A673 (cell line): ENCODE results near the gene TSPAN15. TPM values are rescaled to one million over a fixed set of nuclear protein-coding genes. Genes with fewer than 3 reads are reported as not detected.

Experiments
- BruUV-seq: library from RNA; stranded (reverse); fragments of 400-500 nt; replicated peaks from 2 replicates; lab custom pipeline; 2021; lab: Mats Ljungman, UMichigan
- CTCF ChIA-PET: fragments of 300-600 bp; sonication (Branson Sonifier 250); formaldehyde crosslinking; loops from one replicate; lab custom pipeline; 2022; ENCODE audit warnings: antibody characterized with exemption; lab: Charles Lee
- POLR2A ChIA-PET: fragments of 300-600 bp; sonication (Branson Sonifier 250); formaldehyde crosslinking; loops from one replicate; lab custom pipeline; 2022; ENCODE audit warnings: antibody characterized with exemption; ENCODE audit not compliant: low non-redundant PET; lab: Charles Lee
- DNase-seq: peaks from one replicate; pipeline ENCODE4 v3.0.0-alpha.2; 2015; ENCODE audit warnings: low spot score
- H3K27ac ChIP-seq: fragments of 200-600 bp; sonication (generic); 2 replicates; pipeline ENCODE4 v1.5.1; 2016; ENCODE audit warnings: mixed run types, low read depth, mild to moderate bottlenecking, mixed read lengths, antibody characterized with exemption, low read length; ENCODE audit not compliant: poor library complexity, severe bottlenecking
- H3K27me3 ChIP-seq: fragments of 200-600 bp; sonication (generic); replicated peaks from 2 replicates; pipeline ENCODE4 v1.6.1; 2017; ENCODE audit warnings: mixed run types, low read depth, mild to moderate bottlenecking, mixed read lengths, antibody characterized with exemption, low read length; ENCODE audit not compliant: insufficient read depth, poor library complexity
- H3K36me3 ChIP-seq: fragments of 200-600 bp; sonication (generic); 2 replicates; pipeline ENCODE4 v1.6.1; 2016; ENCODE audit warnings: mixed run types, mild to moderate bottlenecking, mixed read lengths, antibody characterized with exemption, low read length; ENCODE audit not compliant: insufficient read depth, poor library complexity, severe bottlenecking
- H3K4me1 ChIP-seq: fragments of 200-600 bp; sonication (generic); 2 replicates; pipeline ENCODE4 v1.6.1; 2017; ENCODE audit warnings: mixed run types, mild to moderate bottlenecking, mixed read lengths, antibody characterized with exemption, low read length; ENCODE audit not compliant: insufficient read depth, poor library complexity, severe bottlenecking
- H3K4me3 ChIP-seq: fragments of 200-600 bp; sonication (generic); 2 replicates; pipeline ENCODE4 v1.5.1; 2016; ENCODE audit warnings: low read depth, mixed run types, mild to moderate bottlenecking, mixed read lengths, low read length; ENCODE audit not compliant: poor library complexity, severe bottlenecking
- H3K9me3 ChIP-seq: fragments of 200-600 bp; sonication (generic); 2 replicates; pipeline ENCODE4 v1.6.1; 2016; ENCODE audit warnings: mixed run types, low read depth, mild to moderate bottlenecking, mixed read lengths, antibody characterized with exemption, low read length; ENCODE audit not compliant: poor library complexity, severe bottlenecking
- EZH2 ChIP-seq: fragments of 200-600 bp; sonication (generic); IDR thresholded peaks from 2 replicates; pipeline ENCODE4 v1.6.1; 2017; ENCODE audit warnings: borderline replicate concordance, low read depth, mild to moderate bottlenecking, mixed read lengths, antibody characterized with exemption, low read length; ENCODE audit not compliant: poor library complexity, severe bottlenecking
- intact Hi-C: fragments of 100-400 bp; cut with micrococcal nuclease; formaldehyde crosslinking; loops from one replicate; pipeline ENCODE4 v1.10.0; 2022; ENCODE audit not compliant: unreplicated experiment
- total RNA-seq: library from RNA; stranded (reverse); gene quantifications from 2 replicates; pipeline ENCODE4 v1.2.3, GENCODE V29; 2021
- TF ChIP-seq, protein P1 (sequence below): fragments of 300-800, 200-600 bp; sonication (generic); conservative IDR thresholded peaks from 2 replicates; pipeline ENCODE4 v1.5.1; 2017; ENCODE audit warnings: low read depth, mild to moderate bottlenecking, antibody characterized with exemption, low read length, moderate library complexity, mixed read lengths

Gene TSPAN15
- total RNA-seq, 1 experiment from 2014 or later = 2.1 TPM

DNA sequence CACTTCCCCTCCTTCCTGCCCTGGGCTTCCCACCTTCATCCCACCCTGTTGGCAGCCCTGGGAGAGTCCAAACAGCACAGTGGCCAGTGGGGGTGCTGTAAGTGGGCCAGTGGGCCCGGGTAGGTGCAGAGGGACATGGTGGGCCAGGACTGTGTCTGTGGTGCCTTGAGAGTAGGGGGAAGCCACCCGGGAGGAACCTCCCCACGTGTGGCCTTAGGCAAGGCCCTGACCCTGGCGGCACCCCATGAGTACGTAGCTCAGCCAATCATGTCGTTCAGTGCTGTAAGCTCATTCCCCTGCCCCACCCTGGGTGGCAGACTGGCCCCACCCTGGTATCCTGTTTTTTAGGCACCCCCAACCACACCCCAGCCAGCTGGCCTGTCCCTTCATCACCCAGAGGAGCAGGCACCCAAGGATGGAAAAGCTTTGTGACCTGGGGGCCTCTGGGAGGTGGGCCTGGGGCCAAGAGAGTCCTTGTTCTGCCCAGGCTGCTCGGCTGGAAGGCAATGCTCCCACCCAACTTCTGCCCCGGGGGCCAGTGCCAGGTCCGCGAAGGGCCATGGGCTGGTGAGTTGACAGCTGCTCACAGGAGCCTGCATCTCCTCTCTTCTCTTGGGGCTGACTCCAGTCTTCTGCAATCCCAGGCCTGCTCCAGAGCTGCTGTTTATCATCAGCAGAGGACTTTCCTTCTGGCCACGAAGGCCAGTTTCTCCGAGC lies 41.6 kb downstream of the TSPAN15 start:
- Histone ChIP-seq H3K27ac (no peak overlapping the region), H3K4me1 (no peaks in the 10 kb centered on the region), H3K4me3 (no peak overlapping the region), H3K36me3 (no peaks in the 10 kb centered on the region), H3K27me3 (no peaks in the 10 kb centered on the region), H3K9me3 (no peaks in the 10 kb centered on the region)
- POLR2A ChIA-PET = no interaction called here
- TF ChIP-seq, protein P1, sequence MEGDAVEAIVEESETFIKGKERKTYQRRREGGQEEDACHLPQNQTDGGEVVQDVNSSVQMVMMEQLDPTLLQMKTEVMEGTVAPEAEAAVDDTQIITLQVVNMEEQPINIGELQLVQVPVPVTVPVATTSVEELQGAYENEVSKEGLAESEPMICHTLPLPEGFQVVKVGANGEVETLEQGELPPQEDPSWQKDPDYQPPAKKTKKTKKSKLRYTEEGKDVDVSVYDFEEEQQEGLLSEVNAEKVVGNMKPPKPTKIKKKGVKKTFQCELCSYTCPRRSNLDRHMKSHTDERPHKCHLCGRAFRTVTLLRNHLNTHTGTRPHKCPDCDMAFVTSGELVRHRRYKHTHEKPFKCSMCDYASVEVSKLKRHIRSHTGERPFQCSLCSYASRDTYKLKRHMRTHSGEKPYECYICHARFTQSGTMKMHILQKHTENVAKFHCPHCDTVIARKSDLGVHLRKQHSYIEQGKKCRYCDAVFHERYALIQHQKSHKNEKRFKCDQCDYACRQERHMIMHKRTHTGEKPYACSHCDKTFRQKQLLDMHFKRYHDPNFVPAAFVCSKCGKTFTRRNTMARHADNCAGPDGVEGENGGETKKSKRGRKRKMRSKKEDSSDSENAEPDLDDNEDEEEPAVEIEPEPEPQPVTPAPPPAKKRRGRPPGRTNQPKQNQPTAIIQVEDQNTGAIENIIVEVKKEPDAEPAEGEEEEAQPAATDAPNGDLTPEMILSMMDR = no peak
- no peak for TF ChIP-seq EZH2
- CTCF ChIA-PET = interaction anchor here (0.7 kb wide), 1 partner anchor 86 kb away, joined by 10 read pairs; no protein-coding TSS in a partner anchor
- intact Hi-C loops = no loop called here
- BruUV-seq = no TSS peak
- no peak for DNase-seq

DNA sequence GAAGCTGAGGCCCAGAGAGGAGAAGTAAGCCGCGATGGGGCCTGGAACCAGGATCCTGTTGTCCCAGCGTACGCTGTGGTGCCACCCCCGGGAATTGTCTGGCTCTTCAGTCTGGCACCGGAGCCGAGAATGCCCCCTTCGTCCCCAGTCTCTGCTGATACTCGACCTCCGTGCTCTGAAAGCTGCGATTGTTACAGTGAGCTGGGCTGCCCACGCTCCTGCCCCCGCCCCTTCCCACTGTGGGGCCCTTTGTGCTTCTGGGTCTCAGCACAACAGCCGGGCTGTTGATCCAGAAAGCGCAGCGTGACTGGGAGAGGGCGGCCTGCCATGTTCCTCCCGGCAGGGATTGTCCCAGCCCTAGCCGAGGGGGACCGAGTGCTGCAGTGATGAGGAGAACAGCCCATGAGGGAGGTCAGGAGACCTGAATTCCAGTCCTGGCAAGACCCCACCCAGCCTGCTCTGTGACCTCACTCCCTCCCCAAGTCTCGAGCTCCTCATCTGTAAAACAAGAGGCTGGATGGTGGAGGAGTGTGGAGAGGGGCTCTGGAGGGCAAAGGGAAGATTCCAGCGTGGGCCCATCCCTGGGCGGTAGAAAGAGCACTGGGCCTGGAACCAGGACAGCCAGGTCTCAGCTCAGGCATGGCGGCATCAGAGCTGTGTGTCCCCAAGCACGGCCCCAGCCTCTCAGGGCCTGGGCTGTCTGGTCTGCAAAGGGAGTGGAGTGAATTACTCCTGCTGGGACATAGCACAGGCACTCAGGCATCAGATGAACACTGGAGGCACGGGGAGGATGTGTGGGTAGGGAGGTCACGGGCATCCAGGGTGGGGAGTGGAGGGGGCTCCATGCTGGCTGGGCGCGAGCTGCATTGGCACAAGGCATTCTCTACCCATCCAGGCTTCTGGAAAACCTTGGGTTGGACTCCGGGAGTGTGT lies 43.6 kb downstream of the TSPAN15 start:
- Histone ChIP-seq H3K36me3 (no peaks in the 10 kb centered on the region), H3K27me3 (no peaks in the 10 kb centered on the region), H3K4me3 (no peak overlapping the region), H3K9me3 (no peaks in the 10 kb centered on the region), H3K4me1 (no peaks in the 10 kb centered on the region), H3K27ac (no peak overlapping the region)
- POLR2A ChIA-PET = no interaction called here
- intact Hi-C loops = no loop called here
- CTCF ChIA-PET = no interaction called here
- TF ChIP-seq, protein P1 = no peak
- no peak for TF ChIP-seq EZH2
- no peak for DNase-seq
- BruUV-seq = no TSS peak

DNA sequence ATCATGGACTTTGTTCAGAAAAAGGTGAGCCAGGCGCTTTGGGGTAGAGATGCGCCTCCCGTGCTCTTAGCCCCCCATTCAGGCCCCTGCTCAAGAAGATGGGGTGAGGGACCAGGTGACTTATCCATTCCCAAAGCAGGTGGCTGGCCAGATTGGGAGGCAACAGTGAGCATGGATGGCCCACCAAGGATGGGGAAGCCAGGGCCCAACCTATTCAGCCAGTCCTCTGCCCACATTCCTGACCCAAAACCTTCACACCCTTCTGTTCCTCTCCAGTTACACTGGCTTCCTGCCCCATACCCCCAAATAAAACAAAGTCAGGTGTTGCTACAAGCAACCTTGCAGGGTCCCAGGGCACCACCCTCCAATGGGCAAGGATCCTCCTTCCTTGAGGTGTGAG lies 44.4 kb downstream of the TSPAN15 start:
- Histone ChIP-seq H3K27me3 (no peaks in the 10 kb centered on the region), H3K9me3 (no peaks in the 10 kb centered on the region), H3K4me1 (no peaks in the 10 kb centered on the region), H3K4me3 (no peak overlapping the region), H3K27ac (no peak overlapping the region), H3K36me3 (no peaks in the 10 kb centered on the region)
- CTCF ChIA-PET = no interaction called here
- POLR2A ChIA-PET = no interaction called here
- no TSS peak for BruUV-seq
- no peak for DNase-seq
- TF ChIP-seq EZH2 = no peak
- TF ChIP-seq, protein P1 = no peak
- intact Hi-C loops = no loop called here
